ENCODE results near the gene RBCK1. TPM values are rescaled to one million over a fixed set of nuclear protein-coding genes. Genes with fewer than 3 reads are reported as not detected.
"Not testable (repeated sequence)": the region's sequence is repeated elsewhere in the genome, so short reads cannot be mapped to it uniquely, and the experiment has no call there.

The RBCK1 gene
- total RNA-seq, 1 donor from 2014 or later: 128 TPM

DNA sequence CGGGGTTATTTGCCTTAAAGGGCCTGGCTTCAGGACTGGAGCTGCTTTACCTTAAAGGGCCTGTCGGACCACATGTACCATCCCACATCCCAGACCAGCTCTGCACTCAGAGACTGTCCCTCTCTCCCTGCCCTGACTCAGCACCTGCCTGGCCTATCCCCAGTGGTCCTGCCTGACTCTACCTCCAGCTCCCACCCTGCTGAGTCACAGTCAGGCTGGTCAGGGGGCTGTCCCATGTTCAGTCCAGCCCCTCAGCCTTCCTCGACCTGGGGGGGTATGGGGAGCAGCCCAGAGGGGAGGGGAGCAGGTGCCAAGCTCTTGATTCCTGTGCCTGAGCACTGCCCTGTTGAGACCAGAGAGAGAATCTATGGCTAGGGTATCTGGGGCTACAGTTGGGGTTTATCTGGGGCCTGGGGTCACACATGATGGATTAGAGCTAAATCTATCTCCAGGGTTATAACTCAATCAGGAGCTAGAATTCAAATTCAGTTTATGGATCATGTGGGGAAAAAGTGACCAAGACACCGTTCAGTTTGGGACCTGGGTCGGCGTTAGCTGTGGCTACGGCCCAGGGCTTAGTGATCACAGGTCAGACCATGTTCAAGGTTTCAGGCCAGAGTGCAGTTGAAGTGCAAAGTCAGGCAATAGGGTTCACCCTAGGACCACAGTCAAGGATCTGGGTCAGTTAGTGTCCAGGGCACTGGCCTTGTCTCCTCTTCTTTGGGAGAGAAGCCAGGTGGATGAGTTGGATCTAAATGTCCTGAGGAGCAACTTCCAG is 36.9 kb upstream of the RBCK1 start:
- intact Hi-C loops (cut with micrococcal nuclease): no loop called here
- Mint-ChIP-seq H3K27me3 (no peaks in the 10 kb centered on the region), H3K36me3 (ENCODE audit: low read depth) (no peaks in the 10 kb centered on the region), H3K9me3 (no peaks in the 10 kb centered on the region), H3K4me3 (no peak overlapping the region), H3K27ac (peak overlapping the region; percentile 58), H3K4me1 (peaks cover 43% of the 10 kb centered on the region)
- DNase-seq: no peak

DNA sequence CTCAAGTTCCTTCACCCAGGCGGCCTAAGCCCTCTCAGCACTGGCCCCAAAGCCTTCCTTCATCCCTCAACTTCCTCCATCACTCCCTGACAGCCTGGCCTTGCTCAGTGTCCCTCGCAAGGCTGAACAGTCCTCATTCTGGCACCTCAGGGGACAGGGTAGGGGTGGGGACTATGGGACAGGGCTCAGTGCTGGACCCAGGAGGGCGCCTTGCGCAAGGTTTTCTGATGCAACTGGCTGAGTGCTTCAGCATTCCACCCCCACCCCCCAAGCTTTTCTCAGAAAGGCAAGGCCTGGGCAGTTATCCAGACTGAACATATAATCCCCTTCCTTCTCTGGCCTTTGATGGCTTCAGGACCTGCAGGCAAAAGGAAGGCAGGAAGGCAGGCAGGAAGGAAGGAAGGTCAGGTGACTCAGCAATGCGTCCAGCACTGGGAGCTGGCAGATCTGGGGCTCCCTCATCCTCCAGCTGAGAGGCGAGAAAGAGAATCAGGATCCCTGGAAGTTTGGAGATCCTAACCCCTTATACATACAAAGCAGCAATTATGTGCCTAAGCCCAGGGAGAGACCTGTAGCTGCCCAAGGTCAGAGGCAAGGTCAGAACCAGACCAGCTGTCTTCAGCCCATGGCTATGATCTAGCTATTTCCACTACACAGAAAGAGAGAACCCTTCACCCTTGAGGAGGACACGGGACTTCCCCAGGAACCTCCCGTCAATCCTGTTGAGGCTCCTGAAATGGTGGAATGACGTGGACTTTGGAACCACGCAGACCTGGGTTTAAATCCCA is 36.1 kb upstream of the RBCK1 start:
- peaks cover 39% of the 10 kb centered on the region for H3K4me1 Mint-ChIP-seq
- peak overlapping the region; percentile 75 for H3K27ac Mint-ChIP-seq
- intact Hi-C loops (cut with micrococcal nuclease): loop anchor here (1.0 kb wide), 1 partner anchor 9 kb away; no protein-coding TSS in a partner anchor
- DNase-seq: no peak
- peak overlapping the region; percentile 28 for H3K4me3 Mint-ChIP-seq
- H3K27me3 Mint-ChIP-seq: no peaks in the 10 kb centered on the region
- no peaks in the 10 kb centered on the region for H3K9me3 Mint-ChIP-seq
- no peaks in the 10 kb centered on the region for H3K36me3 Mint-ChIP-seq (ENCODE audit: low read depth)

DNA sequence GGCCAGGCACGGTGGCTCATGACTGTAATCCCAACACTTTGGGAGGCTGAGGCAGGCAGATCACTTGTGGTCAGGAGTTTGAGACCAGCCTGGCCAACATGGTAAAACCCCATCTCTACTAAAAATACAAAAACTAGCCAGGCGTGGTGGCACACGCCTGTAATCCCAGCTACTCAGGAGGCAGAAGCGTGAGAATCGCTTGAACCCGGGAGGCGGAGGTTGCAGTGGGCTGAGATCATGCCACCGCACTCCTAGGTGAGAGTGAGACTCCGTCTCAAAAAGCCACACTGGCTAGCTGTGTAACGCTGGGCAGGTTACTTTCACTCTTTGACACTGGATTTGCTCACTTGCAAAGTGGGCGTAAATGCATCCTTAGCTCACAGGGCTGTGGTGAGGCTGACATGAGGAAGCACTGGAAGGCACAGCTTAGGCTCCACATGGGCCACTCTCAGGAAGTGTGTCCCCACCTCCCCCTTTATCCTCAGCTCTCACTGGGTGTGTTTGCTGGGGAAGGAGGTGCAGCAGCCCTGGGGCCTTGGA is 35.5 kb upstream of the RBCK1 start:
- not testable (repeated sequence) for H3K36me3 Mint-ChIP-seq (ENCODE audit: low read depth); H3K9me3 Mint-ChIP-seq; H3K4me3 Mint-ChIP-seq; H3K27me3 Mint-ChIP-seq
- peaks cover 34% of the 10 kb centered on the region for H3K4me1 Mint-ChIP-seq
- peak overlapping the region; percentile 34 for H3K27ac Mint-ChIP-seq
- intact Hi-C loops (cut with micrococcal nuclease): loop anchor here (1.0 kb wide), 1 partner anchor 9 kb away; no protein-coding TSS in a partner anchor
- peak; percentile 66 for DNase-seq

DNA sequence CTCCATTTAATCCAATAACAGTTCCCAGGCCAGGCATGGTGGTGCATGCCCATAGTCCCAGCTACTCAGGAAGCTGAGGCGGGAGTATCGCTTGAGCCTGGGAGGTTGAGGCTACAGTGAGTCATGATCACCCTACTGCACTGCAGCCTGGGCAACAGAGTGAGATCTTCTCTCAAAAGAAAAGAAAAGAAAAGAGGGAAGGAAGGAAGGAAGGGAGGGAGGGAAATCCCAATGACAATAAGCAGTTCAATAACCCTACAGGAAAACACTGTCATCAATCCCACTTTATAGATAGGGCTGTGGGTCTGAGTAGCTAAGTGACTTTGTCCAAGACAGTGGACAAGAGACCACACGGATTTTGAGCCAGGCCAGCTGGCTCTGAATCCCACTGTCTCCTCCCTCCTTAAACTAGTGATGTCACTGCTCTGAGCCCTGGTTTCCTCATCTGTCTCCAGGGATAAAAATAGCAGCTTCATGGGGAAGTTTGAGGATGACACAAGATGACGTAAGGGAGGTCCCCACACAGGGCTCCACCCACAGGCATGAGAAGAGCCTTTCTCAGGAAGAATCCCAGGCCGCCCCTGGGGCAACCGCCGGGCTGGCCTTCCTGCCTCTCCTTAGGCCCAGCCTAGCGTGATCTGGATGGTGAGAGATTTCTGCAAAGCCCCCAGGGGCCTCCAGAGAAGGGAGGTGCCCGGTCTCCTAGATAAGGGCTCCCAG is 34.8 kb upstream of the RBCK1 start:
- H3K4me3 Mint-ChIP-seq: no peak overlapping the region
- DNase-seq: no peak
- H3K4me1 Mint-ChIP-seq: peaks cover 33% of the 10 kb centered on the region
- H3K9me3 Mint-ChIP-seq: no peaks in the 10 kb centered on the region
- no peaks in the 10 kb centered on the region for H3K36me3 Mint-ChIP-seq (ENCODE audit: low read depth)
- H3K27ac Mint-ChIP-seq: peak overlapping the region; percentile 34
- intact Hi-C loops (cut with micrococcal nuclease): no loop called here
- no peaks in the 10 kb centered on the region for H3K27me3 Mint-ChIP-seq

DNA sequence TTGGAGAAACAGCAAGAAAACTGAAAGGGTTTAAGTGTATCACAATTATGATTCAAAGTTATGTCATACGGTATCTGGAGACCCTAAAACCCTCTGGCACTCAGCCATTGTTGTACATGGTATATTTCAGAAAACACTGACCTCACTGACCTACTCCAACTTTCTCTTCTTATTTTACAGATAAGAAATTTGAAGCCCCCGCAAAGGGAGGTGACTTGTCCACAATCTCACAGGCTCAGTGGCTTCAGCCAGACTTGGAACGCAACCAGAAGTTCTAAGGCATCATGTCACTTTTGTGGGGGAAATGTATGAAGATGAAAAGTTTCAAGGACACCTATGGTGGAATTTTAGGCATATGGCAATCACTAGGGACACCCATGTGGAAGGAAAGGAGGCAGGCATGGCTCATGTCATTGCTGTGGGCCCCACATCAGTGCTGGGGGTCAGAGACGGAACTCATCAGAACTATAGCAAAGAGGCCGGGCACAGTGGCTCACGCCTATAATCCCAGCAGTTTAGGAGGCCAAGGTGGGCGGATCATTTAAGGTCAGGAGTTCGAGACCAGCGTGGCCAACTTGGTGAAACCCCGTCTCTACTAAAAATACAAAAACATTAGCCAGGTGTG is 32.7 kb upstream of the RBCK1 start:
- no peaks in the 10 kb centered on the region for H3K27me3 Mint-ChIP-seq
- peaks cover 29% of the 10 kb centered on the region for H3K4me1 Mint-ChIP-seq
- H3K27ac Mint-ChIP-seq: no peak overlapping the region
- DNase-seq: no peak
- intact Hi-C loops (cut with micrococcal nuclease): no loop called here
- H3K36me3 Mint-ChIP-seq (ENCODE audit: low read depth): no peaks in the 10 kb centered on the region
- H3K9me3 Mint-ChIP-seq: no peaks in the 10 kb centered on the region
- H3K4me3 Mint-ChIP-seq: no peak overlapping the region

DNA sequence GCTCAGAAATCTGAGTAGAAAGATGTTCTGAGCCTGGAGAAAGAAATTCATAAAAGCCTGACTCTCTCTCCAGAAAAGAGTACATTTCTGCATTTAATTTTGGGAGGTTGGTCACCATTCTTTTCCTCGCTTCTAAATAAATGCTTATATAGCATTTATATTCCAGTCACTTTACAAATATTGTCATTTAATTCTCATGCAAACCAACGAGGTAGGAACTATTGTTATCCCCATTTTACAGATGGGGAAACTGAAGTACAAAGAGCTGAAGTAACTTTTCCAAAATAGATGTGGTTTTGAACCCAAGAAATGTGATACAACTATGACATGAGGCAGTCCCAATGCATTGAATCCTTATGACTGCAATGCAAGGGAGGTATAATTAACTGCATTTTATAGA is 32.0 kb upstream of the RBCK1 start:
- no peaks in the 10 kb centered on the region for H3K27me3 Mint-ChIP-seq
- no peaks in the 10 kb centered on the region for H3K9me3 Mint-ChIP-seq
- intact Hi-C loops (cut with micrococcal nuclease): no loop called here
- peaks cover 29% of the 10 kb centered on the region for H3K4me1 Mint-ChIP-seq
- H3K4me3 Mint-ChIP-seq: no peak overlapping the region
- DNase-seq: no peak
- H3K27ac Mint-ChIP-seq: no peak overlapping the region
- H3K36me3 Mint-ChIP-seq (ENCODE audit: low read depth): no peaks in the 10 kb centered on the region

DNA sequence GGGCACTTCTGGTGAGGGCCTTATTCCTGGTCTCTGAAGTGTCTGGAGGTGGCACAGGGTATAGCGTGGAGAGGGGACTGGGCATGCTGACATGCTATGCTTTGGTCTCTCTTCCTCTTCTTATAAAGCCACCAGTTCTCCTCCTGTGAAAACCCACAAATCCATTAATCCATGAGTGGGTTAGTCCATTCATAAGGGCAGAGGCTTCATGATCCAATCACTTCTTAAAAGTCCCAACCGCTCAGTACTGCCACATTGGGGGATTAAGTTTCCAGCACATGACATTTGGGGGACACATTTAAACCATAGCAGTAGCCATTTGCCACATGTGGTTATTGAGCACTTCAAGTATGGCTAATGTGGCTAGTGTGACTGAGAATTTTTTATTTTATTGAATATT is 31.3 kb upstream of the RBCK1 start:
- no peaks in the 10 kb centered on the region for H3K36me3 Mint-ChIP-seq (ENCODE audit: low read depth)
- intact Hi-C loops (cut with micrococcal nuclease): no loop called here
- peaks cover 23% of the 10 kb centered on the region for H3K4me1 Mint-ChIP-seq
- no peaks in the 10 kb centered on the region for H3K9me3 Mint-ChIP-seq
- DNase-seq: no peak
- no peak overlapping the region for H3K4me3 Mint-ChIP-seq
- H3K27ac Mint-ChIP-seq: no peak overlapping the region
- no peaks in the 10 kb centered on the region for H3K27me3 Mint-ChIP-seq

DNA sequence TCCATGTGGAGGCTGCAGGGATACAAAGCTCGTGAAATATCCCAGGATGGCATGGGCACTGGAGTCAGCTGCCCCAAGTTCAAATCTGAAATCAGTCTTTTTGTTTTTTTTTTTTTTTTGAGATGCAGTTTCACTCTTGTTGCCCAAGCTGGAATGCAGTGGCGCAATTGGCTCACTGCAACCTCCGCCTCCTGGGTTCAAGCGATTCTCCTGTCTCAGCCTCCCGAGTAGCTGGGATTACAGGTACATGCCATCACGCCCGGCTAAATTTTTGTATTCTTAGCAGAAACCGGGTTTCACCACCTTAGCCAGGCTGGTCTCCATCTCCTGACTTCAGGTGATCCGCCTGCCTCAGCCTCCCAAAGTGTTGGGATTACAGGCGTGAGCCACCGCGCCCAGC is 30.5 kb upstream of the RBCK1 start:
- H3K27ac Mint-ChIP-seq; intact Hi-C loops (cut with micrococcal nuclease); DNase-seq; H3K4me3 Mint-ChIP-seq; H3K36me3 Mint-ChIP-seq (ENCODE audit: low read depth); H3K27me3 Mint-ChIP-seq; H3K9me3 Mint-ChIP-seq: not testable (repeated sequence)
- peaks cover 21% of the 10 kb centered on the region for H3K4me1 Mint-ChIP-seq

DNA sequence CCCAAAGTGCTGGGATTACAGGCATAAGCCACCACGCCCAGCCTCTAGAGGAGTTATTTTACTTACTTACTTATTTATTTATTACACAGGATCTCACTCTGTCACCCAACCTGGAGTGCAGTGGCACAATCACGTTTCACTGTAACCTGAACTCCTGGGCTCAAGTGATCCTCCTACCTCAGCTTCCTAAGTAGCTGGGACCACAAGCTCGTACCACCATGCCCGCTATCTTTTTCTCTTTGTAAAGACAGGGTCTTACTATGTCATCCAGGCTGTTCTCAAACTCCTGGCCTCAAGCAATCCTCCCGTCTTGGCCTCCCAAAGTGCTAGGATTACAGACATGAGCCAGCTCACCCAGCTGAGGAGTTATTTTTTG is 29.1 kb upstream of the RBCK1 start:
- Mint-ChIP-seq H3K4me3 (no peak overlapping the region), H3K9me3 (no peaks in the 10 kb centered on the region), H3K4me1 (peaks cover 22% of the 10 kb centered on the region), H3K27me3 (no peaks in the 10 kb centered on the region), H3K27ac (no peak overlapping the region), H3K36me3 (ENCODE audit: low read depth) (peaks cover 5% of the 10 kb centered on the region)
- intact Hi-C loops (cut with micrococcal nuclease): no loop called here
- DNase-seq: no peak

DNA sequence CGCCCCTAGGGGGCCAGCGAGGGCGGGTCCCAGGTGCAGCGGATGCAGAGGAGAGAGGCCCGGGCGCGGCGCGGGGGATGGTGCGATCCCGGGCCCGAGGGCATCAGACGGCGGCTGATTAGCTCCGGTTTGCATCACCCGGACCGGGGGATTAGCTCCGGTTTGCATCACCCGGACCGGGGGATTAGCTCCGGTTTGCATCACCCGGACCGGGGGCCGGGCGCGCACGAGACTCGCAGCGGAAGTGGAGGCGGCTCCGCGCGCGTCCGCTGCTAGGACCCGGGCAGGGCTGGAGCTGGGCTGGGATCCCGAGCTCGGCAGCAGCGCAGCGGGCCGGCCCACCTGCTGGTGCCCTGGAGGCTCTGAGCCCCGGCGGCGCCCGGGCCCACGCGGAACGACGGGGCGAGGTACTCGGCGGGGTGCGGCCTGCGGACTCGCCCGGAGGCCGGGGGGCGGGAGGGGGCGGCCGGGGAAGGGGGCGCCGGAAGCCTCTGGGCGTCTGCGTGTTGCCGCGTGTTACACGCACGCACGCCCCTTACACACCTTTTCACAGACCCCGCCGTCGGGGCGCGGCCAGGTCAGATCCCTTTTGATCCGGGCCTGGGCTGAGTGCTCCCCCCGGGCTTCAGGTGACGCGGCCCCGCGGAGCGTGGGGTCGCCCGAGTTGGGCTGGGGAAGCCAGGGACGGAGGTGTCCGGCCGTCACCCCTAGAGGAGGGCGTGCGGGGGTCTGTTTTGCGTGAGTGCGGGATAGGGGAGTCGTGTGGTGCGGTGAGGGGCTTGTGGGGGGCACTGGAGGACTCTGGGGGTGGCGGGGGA is 27.1 kb upstream of the RBCK1 start:
- Mint-ChIP-seq H3K27me3 (no peaks in the 10 kb centered on the region), H3K36me3 (ENCODE audit: low read depth) (peaks cover 16% of the 10 kb centered on the region), H3K4me1 (peaks cover 28% of the 10 kb centered on the region), H3K27ac (peak overlapping the region; percentile 95), H3K9me3 (no peaks in the 10 kb centered on the region), H3K4me3 (peak overlapping the region; percentile 89)
- intact Hi-C loops (cut with micrococcal nuclease): loop anchor here (1.0 to 2.0 kb wide), 4 partner anchors 9 to 82 kb away; partner anchors contain the start of genes SOX12 and TBC1D20
- DNase-seq: peak; percentile 91

DNA sequence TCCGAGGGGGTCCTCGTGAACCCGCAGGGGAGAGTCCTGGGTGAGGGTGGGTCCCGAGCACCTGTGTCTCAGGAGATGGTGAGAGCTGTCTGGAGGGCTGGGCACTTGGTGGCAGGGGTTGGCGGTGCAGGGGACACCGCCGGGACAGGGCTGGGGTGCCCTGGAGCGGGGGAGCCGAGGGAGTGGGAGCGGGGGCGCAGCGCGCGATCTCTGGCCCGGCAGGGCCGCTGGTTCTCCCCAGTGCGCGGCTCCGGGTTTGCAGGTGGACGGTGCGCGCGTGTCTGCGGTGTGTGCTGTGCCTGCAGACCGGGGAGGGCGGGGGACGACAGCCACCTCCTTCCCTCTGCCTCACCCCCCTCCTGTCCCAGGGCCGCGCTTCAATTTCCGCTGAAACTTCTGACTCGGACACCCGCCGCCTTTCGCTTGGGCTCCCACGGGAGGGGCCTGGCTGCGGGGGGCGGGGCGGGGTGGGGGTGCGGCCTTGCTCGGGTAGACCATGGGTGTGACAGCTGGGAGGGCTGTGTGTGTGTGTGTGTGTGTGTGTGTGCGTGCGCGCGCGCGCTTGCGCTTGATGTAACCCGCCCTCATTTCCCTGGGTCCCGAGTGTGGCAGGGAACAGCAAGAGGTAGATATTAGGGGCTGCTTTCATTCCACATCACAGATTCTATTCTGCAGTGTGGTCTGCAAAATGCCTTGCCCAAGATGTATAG is 26.4 kb upstream of the RBCK1 start:
- peak overlapping the region; percentile 85 for H3K27ac Mint-ChIP-seq
- peak overlapping the region; percentile 85 for H3K4me3 Mint-ChIP-seq
- H3K9me3 Mint-ChIP-seq: no peaks in the 10 kb centered on the region
- H3K4me1 Mint-ChIP-seq: peaks cover 30% of the 10 kb centered on the region
- intact Hi-C loops (cut with micrococcal nuclease): loop anchor here (1.0 to 2.0 kb wide), 6 partner anchors 9 to 81 kb away; partner anchors contain the start of genes RBCK1, SOX12 and TBC1D20
- no peaks in the 10 kb centered on the region for H3K27me3 Mint-ChIP-seq
- peaks cover 18% of the 10 kb centered on the region for H3K36me3 Mint-ChIP-seq (ENCODE audit: low read depth)
- DNase-seq: peak; percentile 94

All from activated CD4-positive, alpha-beta T cell treated with anti-CD3 and anti-CD28 coated beads, Interleukin-2, amount 10 ng/mL, durations not matched to agents 24 days and 14 days (primary cell).